IMR-90 (cell line): ENCODE results near the gene RPS8. TPM values are rescaled to one million over a fixed set of nuclear protein-coding genes. Genes with fewer than 3 reads are reported as not detected.

Source experiments
- ATAC-seq: fragments of 200-7000 bp; cut with Tn5 transposase; 2 replicates; pipeline ENCODE4 v1.9.1; 2020; ENCODE audit warnings: low read depth, mild to moderate bottlenecking, moderate library complexity
- BruUV-seq: library from RNA; stranded (reverse); fragments of 400-500 nt; replicated peaks from 2 replicates; lab custom pipeline; 2021; lab: Mats Ljungman, UMichigan
- CTCF ChIA-PET: fragments of 300-600 bp; formaldehyde crosslinking; extraction: SDS; loops from one replicate; lab custom pipeline; 2021; ENCODE audit warnings: antibody characterized with exemption; lab: Yijun Ruan, JAX
- POLR2A ChIA-PET: fragments of 300-600 bp; sonication (Branson Sonifier 250); formaldehyde crosslinking; loops from one replicate; lab custom pipeline; 2022; ENCODE audit warnings: antibody characterized with exemption; ENCODE audit not compliant: unreplicated experiment; lab: Charles Lee
- DNase-seq: peaks from one replicate; pipeline ENCODE4 v3.0.0; 2013
- H2AFZ ChIP-seq: replicated peaks from 2 replicates; pipeline ENCODE3; 2013; ENCODE audit warnings: low read length, mild to moderate bottlenecking; ENCODE audit not compliant: poor library complexity
- H2AK5ac ChIP-seq: 2 replicates; pipeline ENCODE4 v1.6.1; 2013; ENCODE audit warnings: low read depth, low read length, inconsistent platforms
- H2AK9ac ChIP-seq: replicated peaks from 2 replicates; pipeline ENCODE3; 2013; ENCODE audit warnings: mild to moderate bottlenecking, low read depth, low read length, moderate library complexity; ENCODE audit not compliant: poor library complexity
- H2BK120ac ChIP-seq: 2 replicates; pipeline ENCODE4 v1.6.1; 2013; ENCODE audit warnings: low read depth, low read length, inconsistent platforms
- H2BK15ac ChIP-seq: 3 replicates; pipeline ENCODE4 v1.6.1; 2013; ENCODE audit warnings: low read depth, low read length, inconsistent platforms
- H2BK20ac ChIP-seq: 2 replicates; pipeline ENCODE4 v1.6.1; 2013; ENCODE audit warnings: low read depth, mild to moderate bottlenecking, inconsistent platforms, low read length, moderate library complexity
- H2BK5ac ChIP-seq: 2 replicates; pipeline ENCODE4 v1.6.1; 2013; ENCODE audit warnings: mild to moderate bottlenecking, low read depth, low read length, inconsistent platforms; ENCODE audit not compliant: poor library complexity, severe bottlenecking
- H3K14ac ChIP-seq: replicated peaks from 2 replicates; pipeline ENCODE4 v1.6.1; 2013; ENCODE audit warnings: low read depth, low read length, inconsistent platforms
- H3K18ac ChIP-seq: 2 replicates; pipeline ENCODE4 v1.6.1; 2013; ENCODE audit warnings: low read depth, low read length, control low read depth
- H3K23ac ChIP-seq: 2 replicates; pipeline ENCODE4 v1.6.1; 2013; ENCODE audit warnings: low read depth, low read length, inconsistent platforms
- H3K27ac ChIP-seq: 2 replicates; pipeline ENCODE4 v1.5.1; 2013; ENCODE audit warnings: mild to moderate bottlenecking, control low read depth, low read length; ENCODE audit not compliant: insufficient read depth
- H3K27me3 ChIP-seq: 2 replicates; pipeline ENCODE4 v1.6.1; 2013; ENCODE audit warnings: low read length; ENCODE audit not compliant: control insufficient read depth, insufficient read depth
- H3K36me3 ChIP-seq: 2 replicates; pipeline ENCODE4 v1.6.1; 2013; ENCODE audit warnings: low read length, mixed read lengths; ENCODE audit not compliant: control insufficient read depth, insufficient read depth
- H3K4ac ChIP-seq: 2 replicates; pipeline ENCODE4 v1.6.1; 2013; ENCODE audit warnings: low read depth, low read length, inconsistent platforms
- H3K4me1 ChIP-seq: 2 replicates; pipeline ENCODE4 v1.6.1; 2013; ENCODE audit warnings: low read length, mixed read lengths; ENCODE audit not compliant: control insufficient read depth, insufficient read depth
- H3K4me2 ChIP-seq: 2 replicates; pipeline ENCODE4 v1.6.1; 2013; ENCODE audit warnings: low read depth, mild to moderate bottlenecking, control low read depth, low read length, moderate library complexity
- H3K4me3 ChIP-seq: 2 replicates; pipeline ENCODE4 v1.5.1; 2013; ENCODE audit warnings: low read depth, mild to moderate bottlenecking, control low read depth, low read length, moderate library complexity; ENCODE audit not compliant: insufficient read depth
- H3K56ac ChIP-seq: 2 replicates; pipeline ENCODE4 v1.6.1; 2013; ENCODE audit warnings: low read length, inconsistent platforms; ENCODE audit not compliant: insufficient read depth; ENCODE audit errors: extremely low read depth
- H3K79me1 ChIP-seq, 2 experiments: 2 replicates each; pipeline ENCODE4 v1.6.1; 2013; ENCODE audit warnings: low read length in 2 of 2, inconsistent platforms in 1 of 2, low read depth in 1 of 2
- H3K9ac ChIP-seq: 2 replicates; pipeline ENCODE4 v1.6.1; 2013; ENCODE audit warnings: low read depth, low read length, control low read depth
- H3K9me1 ChIP-seq: 2 replicates; pipeline ENCODE4 v1.6.1; 2013; ENCODE audit warnings: low read length, inconsistent platforms; ENCODE audit not compliant: insufficient read depth
- H3K9me3 ChIP-seq: 2 replicates; pipeline ENCODE4 v1.6.1; 2013; ENCODE audit warnings: low read length; ENCODE audit not compliant: control insufficient read depth, insufficient read depth
- H4K20me1 ChIP-seq: 2 replicates; pipeline ENCODE4 v1.6.1; 2013; ENCODE audit warnings: low read length, inconsistent platforms; ENCODE audit not compliant: insufficient read depth
- H4K5ac ChIP-seq: 2 replicates; pipeline ENCODE4 v1.6.1; 2013; ENCODE audit warnings: mild to moderate bottlenecking, low read depth, low read length, control low read depth
- H4K8ac ChIP-seq, 2 experiments: 2 replicates each; pipeline ENCODE4 v1.6.1; 2013; ENCODE audit warnings: low read depth in 2 of 2, low read length in 2 of 2, control low read depth in 1 of 2, inconsistent platforms in 1 of 2
- H4K91ac ChIP-seq: 2 replicates; pipeline ENCODE4 v1.6.1; 2013; ENCODE audit warnings: low read depth, low read length, inconsistent platforms; ENCODE audit not compliant: insufficient read depth
- BHLHE40 ChIP-seq: fragments of 150-350 bp; IDR thresholded peaks from 2 replicates; pipeline ENCODE4 v1.6.1; 2016; ENCODE audit warnings: mild to moderate bottlenecking, low read depth, low read length
- CEBPB ChIP-seq: IDR thresholded peaks from 2 replicates; pipeline ENCODE4 v1.6.1; 2012; ENCODE audit warnings: low read depth, low read length, improper control_type of control experiment
- CHD1 ChIP-seq: IDR thresholded peaks from 2 replicates; pipeline ENCODE4 v1.6.1; 2012; ENCODE audit warnings: low read depth, low read length, improper control_type of control experiment
- ELK1 ChIP-seq: fragments of 150-350 bp; IDR thresholded peaks from 2 replicates; pipeline ENCODE4 v1.6.1; 2016; ENCODE audit warnings: low read depth, mild to moderate bottlenecking, low read length, moderate library complexity, borderline replicate concordance
- FOS ChIP-seq: fragments of 150-350 bp; IDR thresholded peaks from 2 replicates; pipeline ENCODE4 v1.6.1; 2016; ENCODE audit warnings: low read depth, low read length
- MAFK ChIP-seq: IDR thresholded peaks from 2 replicates; pipeline ENCODE4 v1.6.1; 2012; ENCODE audit warnings: low read depth, low read length, improper control_type of control experiment
- MAZ ChIP-seq: IDR thresholded peaks from 2 replicates; pipeline ENCODE4 v1.6.1; 2012; ENCODE audit warnings: low read depth, mild to moderate bottlenecking, low read length, improper control_type of control experiment, moderate library complexity, borderline replicate concordance
- MXI1 ChIP-seq: IDR thresholded peaks from 2 replicates; pipeline ENCODE4 v1.6.1; 2012; ENCODE audit warnings: low read depth, mild to moderate bottlenecking, low read length, moderate library complexity, borderline replicate concordance
- NFE2L2 ChIP-seq: fragments of 150-350 bp; IDR thresholded peaks from 2 replicates; pipeline ENCODE4 v1.6.1; 2016; ENCODE audit warnings: low read depth, mild to moderate bottlenecking, low read length
- POLR2A ChIP-seq: IDR thresholded peaks from 2 replicates; pipeline ENCODE4 v1.6.1; 2012; ENCODE audit warnings: mild to moderate bottlenecking, low read depth, low read length
- RAD21 ChIP-seq: IDR thresholded peaks from 2 replicates; pipeline ENCODE4 v1.6.1; 2012; ENCODE audit warnings: low read length, improper control_type of control experiment
- RCOR1 ChIP-seq: IDR thresholded peaks from 2 replicates; pipeline ENCODE4 v1.6.1; 2012; ENCODE audit warnings: mild to moderate bottlenecking, low read length, improper control_type of control experiment; ENCODE audit not compliant: insufficient replicate concordance
- RFX5 ChIP-seq: IDR thresholded peaks from 2 replicates; pipeline ENCODE4 v1.8.0; 2012; ENCODE audit warnings: low read depth, mild to moderate bottlenecking, low read length, moderate library complexity
- SMC3 ChIP-seq: fragments of 150-350 bp; IDR thresholded peaks from 2 replicates; pipeline ENCODE4 v1.6.1; 2016; ENCODE audit warnings: low read depth, mild to moderate bottlenecking, antibody characterized with exemption, low read length, moderate library complexity
- WGBS, 2 experiments: methylation state at CpG; one replicate each; pipeline versions ENCODE4 v1.1.5 to v1.1.7; 2013; ENCODE audit warnings: missing lambda C conversion rate in 2 of 2; ENCODE audit not compliant: insufficient read length in 1 of 2; ENCODE audit errors: extremely low coverage in 2 of 2; 5-methylcytosine and 5-hydroxymethylcytosine counted together
- dilution Hi-C: fragments of 300-500 bp; cut with HindIII; formaldehyde crosslinking; loops from one replicate; pipeline ENCODE4 v1.14.3; 2018; ENCODE audit warnings: low sequenced_read_pairs; ENCODE audit not compliant: unreplicated experiment
- in situ Hi-C: fragments of 300-500 bp; cut with MboI; formaldehyde crosslinking; loops from 3 replicates; pipeline ENCODE4 v1.14.3; 2019; ENCODE audit warnings: low sequenced_read_pairs, inconsistent platforms, mixed read lengths
- intact Hi-C: fragments of 100-400 bp; cut with micrococcal nuclease; formaldehyde crosslinking; loops from 2 replicates; pipeline ENCODE4 v1.10.0; 2022
- polyA plus RNA-seq, 3 experiments: library from polyadenylated mRNA; depleted of rRNA; stranded (reverse); fragments of >200 nt; gene quantifications; 2 replicates each; pipeline ENCODE4 v1.2.3, GENCODE V29; 2012; ENCODE audit warnings: low replicate concordance in 1 of 3
- total RNA-seq: library from RNA; depleted of rRNA; stranded (reverse); fragments of >200 nt; gene quantifications from 2 replicates; pipeline ENCODE4 v1.2.3, GENCODE V29; 2012
- TF ChIP-seq, protein P1 (sequence below): fragments of 150-350 bp; IDR thresholded peaks from 2 replicates; pipeline ENCODE4 v1.6.1; 2017; ENCODE audit warnings: mild to moderate bottlenecking, antibody characterized with exemption, low read length, low read depth
- TF ChIP-seq, protein P2 (sequence below): conservative IDR thresholded peaks from 2 replicates; pipeline ENCODE4 v1.5.1; 2012; ENCODE audit warnings: mild to moderate bottlenecking, low read depth, low read length, improper control_type of control experiment

The RPS8 gene
- total and polyA plus RNA-seq, 2 of the 4 experiments (the other 2 are of a cell fraction) = 2,171 to 2,255 TPM

DNA sequence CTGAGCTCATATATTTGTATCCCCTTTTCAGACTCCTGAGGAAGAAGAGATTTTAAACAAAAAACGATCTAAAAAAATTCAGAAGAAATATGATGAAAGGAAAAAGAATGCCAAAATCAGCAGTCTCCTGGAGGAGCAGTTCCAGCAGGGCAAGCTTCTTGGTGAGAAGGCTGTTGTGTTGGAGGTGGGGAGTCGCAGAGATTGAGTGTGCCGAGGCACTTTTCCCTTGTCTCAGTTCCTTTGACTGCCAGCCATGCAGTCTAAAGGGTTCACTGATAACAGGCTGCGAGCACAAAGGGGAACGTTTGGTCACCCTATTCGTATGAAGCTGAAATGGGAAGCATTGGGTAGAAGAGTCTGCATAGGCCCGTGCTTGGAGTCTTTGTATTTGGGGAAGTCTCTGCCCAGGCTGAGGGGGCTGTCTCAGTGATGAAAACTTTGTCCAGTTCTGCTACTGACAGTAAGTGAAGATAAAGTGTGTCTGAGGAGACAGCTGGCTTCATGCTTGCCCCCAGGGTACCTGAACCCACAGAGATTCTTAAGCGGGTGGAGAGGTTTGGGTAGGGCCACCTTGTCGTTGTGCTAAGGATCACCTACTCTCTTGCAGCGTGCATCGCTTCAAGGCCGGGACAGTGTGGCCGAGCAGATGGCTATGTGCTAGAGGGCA, 2.8 kb downstream of the RPS8 start:
- Histone ChIP-seq H3K9me1 (peaks cover 19% of the 10 kb centered on the region), H2AK5ac (no peak overlapping the region), H3K56ac (no peak overlapping the region), H4K5ac (no peak overlapping the region), H3K79me1 (peaks cover 17 to 65% of the 10 kb centered on the region in 2 experiments), H2BK120ac (no peak overlapping the region), H2AK9ac (no peak overlapping the region), H4K8ac (no peak overlapping the region), H2AFZ (no peak overlapping the region), H3K18ac (no peak overlapping the region), H3K4me1 (peaks cover 12% of the 10 kb centered on the region), H4K20me1 (peaks cover 51% of the 10 kb centered on the region), H3K14ac (no peak overlapping the region), H3K36me3 (peaks cover 44% of the 10 kb centered on the region), H2BK20ac (no peak overlapping the region), H2BK5ac (no peak overlapping the region), H3K23ac (peak overlapping the region; percentile 66), H4K91ac (no peak overlapping the region), H3K4me3 (no peak overlapping the region), H3K4ac (no peak overlapping the region), H3K4me2 (peak overlapping the region; percentile 11; the same call in 1 of the 2 replicates), H3K27ac (no peak overlapping the region), H3K9me3 (no peaks in the 10 kb centered on the region), H3K9ac (no peak overlapping the region), H3K27me3 (no peaks in the 10 kb centered on the region), H2BK15ac (no peak overlapping the region)
- 95% methylated on average over 4 of the region's 13 CpGs; no CpG with 5 or more reads in 1 of the 2 experiments for WGBS, 2 experiments
- CTCF ChIA-PET = no interaction called here
- intact Hi-C loops (loop anchor here (2.0 kb wide), 1 partner anchor 47 kb away; the partner anchor contains the start of gene RNU5D-1), dilution Hi-C loops (no loop called here), in situ Hi-C loops (no loop called here)
- TF ChIP-seq MXI1 (no peak), SMC3 (no peak), NFE2L2 (no peak), RFX5 (no peak), CEBPB (no peak), MAFK (no peak), POLR2A (no peak), FOS (no peak), RCOR1 (no peak), RAD21 (no peak), CHD1 (no peak), ELK1 (no peak), BHLHE40 (no peak), MAZ (no peak)
- TF ChIP-seq, protein P1, sequence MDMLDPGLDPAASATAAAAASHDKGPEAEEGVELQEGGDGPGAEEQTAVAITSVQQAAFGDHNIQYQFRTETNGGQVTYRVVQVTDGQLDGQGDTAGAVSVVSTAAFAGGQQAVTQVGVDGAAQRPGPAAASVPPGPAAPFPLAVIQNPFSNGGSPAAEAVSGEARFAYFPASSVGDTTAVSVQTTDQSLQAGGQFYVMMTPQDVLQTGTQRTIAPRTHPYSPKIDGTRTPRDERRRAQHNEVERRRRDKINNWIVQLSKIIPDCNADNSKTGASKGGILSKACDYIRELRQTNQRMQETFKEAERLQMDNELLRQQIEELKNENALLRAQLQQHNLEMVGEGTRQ = no peak
- TF ChIP-seq, protein P2, sequence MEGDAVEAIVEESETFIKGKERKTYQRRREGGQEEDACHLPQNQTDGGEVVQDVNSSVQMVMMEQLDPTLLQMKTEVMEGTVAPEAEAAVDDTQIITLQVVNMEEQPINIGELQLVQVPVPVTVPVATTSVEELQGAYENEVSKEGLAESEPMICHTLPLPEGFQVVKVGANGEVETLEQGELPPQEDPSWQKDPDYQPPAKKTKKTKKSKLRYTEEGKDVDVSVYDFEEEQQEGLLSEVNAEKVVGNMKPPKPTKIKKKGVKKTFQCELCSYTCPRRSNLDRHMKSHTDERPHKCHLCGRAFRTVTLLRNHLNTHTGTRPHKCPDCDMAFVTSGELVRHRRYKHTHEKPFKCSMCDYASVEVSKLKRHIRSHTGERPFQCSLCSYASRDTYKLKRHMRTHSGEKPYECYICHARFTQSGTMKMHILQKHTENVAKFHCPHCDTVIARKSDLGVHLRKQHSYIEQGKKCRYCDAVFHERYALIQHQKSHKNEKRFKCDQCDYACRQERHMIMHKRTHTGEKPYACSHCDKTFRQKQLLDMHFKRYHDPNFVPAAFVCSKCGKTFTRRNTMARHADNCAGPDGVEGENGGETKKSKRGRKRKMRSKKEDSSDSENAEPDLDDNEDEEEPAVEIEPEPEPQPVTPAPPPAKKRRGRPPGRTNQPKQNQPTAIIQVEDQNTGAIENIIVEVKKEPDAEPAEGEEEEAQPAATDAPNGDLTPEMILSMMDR = no peak
- TSS peak; percentile 63 for BruUV-seq
- ATAC-seq (no peak), DNase-seq (no peak)
- POLR2A ChIA-PET = no interaction called here
